Measurements from ENCODE around the gene PRUNE2. TPM values are rescaled to one million over a fixed set of nuclear protein-coding genes. Genes with fewer than 3 reads are reported as not detected.

Gene PRUNE2
- total and polyA plus RNA-seq, 9 donors = 2.5 to 45.8 (median 13.7) TPM

DNA sequence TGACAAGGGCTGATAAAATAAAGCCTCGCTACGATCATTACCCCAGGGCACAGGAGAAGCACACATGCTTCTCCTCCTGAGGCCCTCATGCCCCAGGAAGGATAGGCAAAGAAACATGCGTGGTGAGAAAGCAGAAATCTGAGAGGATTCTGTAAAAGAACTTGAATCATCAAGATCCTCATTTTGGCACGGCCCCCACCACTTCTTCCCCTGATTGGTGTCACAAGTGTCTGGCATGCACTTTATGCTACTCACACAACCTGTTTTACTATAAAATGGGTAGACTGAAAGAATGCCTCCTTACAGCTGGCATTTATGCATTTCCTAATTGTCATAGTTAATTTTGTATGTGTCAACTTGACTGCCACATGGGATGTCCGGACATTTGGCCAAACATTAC lies 109.6 kb downstream of the PRUNE2 start:
- Histone ChIP-seq H3K4me1 (ENCODE audit: insufficient read depth) (no peaks in the 10 kb centered on the region), H3K27ac (no peak overlapping the region), H3K36me3 (no peaks in the 10 kb centered on the region), H3K4me3 (no peak overlapping the region), H3K9me3 (no peaks in the 10 kb centered on the region), H3K27me3 (no peaks in the 10 kb centered on the region)
- intact Hi-C loops (cut with DNase I) = no loop called here
- no peak for TF ChIP-seq POLR2A (IDR thresholded peaks at IDR 0.05)
- no peak for DNase-seq
- 83 to 87% (median 83%) methylated on average over 5 of the region's 5 CpGs for WGBS, 3 donors

DNA sequence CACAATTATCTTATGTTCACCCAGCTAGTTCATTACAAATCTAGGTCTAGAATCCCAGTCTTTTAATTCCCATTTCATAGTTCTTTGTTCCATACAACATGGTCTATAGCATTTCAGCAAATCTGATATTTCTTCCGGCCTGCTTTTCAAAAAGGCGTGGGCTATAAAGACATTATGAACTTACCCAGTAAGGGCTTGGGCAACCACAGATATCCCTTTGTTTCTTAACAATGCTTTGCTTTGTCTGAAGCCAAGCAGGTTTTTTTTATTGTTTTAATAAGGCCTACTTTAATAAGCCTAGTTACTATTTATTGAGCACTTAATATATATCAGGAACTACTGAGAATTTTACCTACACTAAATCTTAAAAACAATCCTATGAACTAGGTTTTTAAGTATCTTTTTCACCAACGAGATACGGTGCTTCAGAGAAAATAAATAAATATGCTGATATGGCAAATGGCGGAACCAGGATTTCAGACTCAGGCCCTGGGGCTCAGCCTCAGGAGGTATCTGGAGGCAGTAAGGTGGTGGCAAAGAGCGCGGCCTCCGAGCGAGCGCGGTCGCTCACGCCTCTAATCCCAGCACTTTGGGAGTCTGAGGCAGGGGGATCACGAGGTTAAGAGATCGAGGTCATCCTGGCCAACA lies 112.0 kb downstream of the PRUNE2 start:
- Histone ChIP-seq H3K27me3 (no peaks in the 10 kb centered on the region), H3K36me3 (no peaks in the 10 kb centered on the region), H3K4me1 (ENCODE audit: insufficient read depth) (no peaks in the 10 kb centered on the region), H3K9me3 (no peaks in the 10 kb centered on the region), H3K27ac (no peak overlapping the region), H3K4me3 (no peak overlapping the region)
- intact Hi-C loops (cut with DNase I) = no loop called here
- 87 to 92% (median 89%) methylated on average over 15 of the region's 15 CpGs for WGBS, 3 donors
- no peak for TF ChIP-seq EP300 (IDR thresholded peaks at IDR 0.05)
- no peak for TF ChIP-seq POLR2A (IDR thresholded peaks at IDR 0.05)
- TF ChIP-seq, protein P1, sequence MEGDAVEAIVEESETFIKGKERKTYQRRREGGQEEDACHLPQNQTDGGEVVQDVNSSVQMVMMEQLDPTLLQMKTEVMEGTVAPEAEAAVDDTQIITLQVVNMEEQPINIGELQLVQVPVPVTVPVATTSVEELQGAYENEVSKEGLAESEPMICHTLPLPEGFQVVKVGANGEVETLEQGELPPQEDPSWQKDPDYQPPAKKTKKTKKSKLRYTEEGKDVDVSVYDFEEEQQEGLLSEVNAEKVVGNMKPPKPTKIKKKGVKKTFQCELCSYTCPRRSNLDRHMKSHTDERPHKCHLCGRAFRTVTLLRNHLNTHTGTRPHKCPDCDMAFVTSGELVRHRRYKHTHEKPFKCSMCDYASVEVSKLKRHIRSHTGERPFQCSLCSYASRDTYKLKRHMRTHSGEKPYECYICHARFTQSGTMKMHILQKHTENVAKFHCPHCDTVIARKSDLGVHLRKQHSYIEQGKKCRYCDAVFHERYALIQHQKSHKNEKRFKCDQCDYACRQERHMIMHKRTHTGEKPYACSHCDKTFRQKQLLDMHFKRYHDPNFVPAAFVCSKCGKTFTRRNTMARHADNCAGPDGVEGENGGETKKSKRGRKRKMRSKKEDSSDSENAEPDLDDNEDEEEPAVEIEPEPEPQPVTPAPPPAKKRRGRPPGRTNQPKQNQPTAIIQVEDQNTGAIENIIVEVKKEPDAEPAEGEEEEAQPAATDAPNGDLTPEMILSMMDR (IDR thresholded peaks at IDR 0.05) = no peak
- no peak for DNase-seq

DNA sequence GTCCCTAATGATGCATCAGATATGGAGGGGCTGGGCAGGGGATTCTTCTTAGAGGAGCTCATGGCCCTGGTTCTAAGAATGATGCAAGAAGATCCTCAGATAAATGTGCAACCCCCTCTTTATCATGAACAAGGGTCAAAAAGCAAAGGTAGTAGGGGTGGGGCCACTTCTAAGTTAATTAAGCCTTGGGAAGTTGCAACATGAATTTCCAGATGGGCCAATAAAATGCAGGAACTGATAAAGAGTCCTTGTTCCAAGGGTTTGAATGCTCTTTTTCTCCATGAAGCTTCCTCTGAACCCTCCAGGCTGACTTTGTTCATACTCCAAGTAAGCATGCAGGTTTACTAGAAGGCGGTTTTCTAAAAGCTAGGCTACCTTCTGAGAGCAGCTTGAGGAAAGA lies 116.1 kb downstream of the PRUNE2 start:
- H3K27ac ChIP-seq = no peak overlapping the region
- H3K4me1 ChIP-seq (ENCODE audit: insufficient read depth) = no peaks in the 10 kb centered on the region
- DNase-seq = no peak
- no peak overlapping the region for H3K4me3 ChIP-seq
- TF ChIP-seq POLR2A (IDR thresholded peaks at IDR 0.05) (no peak), EP300 (IDR thresholded peaks at IDR 0.05) (no peak)
- TF ChIP-seq, protein P1 (IDR thresholded peaks at IDR 0.05) = no peak
- intact Hi-C loops (cut with DNase I) = no loop called here
- no peaks in the 10 kb centered on the region for H3K27me3 ChIP-seq
- WGBS, 3 donors = 87 to 97% (median 95%) methylated on average over 1 of the region's 1 CpG
- no peaks in the 10 kb centered on the region for H3K9me3 ChIP-seq
- no peaks in the 10 kb centered on the region for H3K36me3 ChIP-seq

- 79 to 88% (median 86%) methylated on average over 11 of the region's 11 CpGs for WGBS, 3 donors
- DNase-seq = no peak
- no peaks in the 10 kb centered on the region for H3K27me3 ChIP-seq
- intact Hi-C loops (cut with DNase I) = no loop called here
- H3K4me1 ChIP-seq (ENCODE audit: insufficient read depth) = no peaks in the 10 kb centered on the region
- no peaks in the 10 kb centered on the region for H3K36me3 ChIP-seq
- H3K27ac ChIP-seq = no peak overlapping the region
- TF ChIP-seq, protein P1 (IDR thresholded peaks at IDR 0.05) = no peak
- TF ChIP-seq EP300 (IDR thresholded peaks at IDR 0.05) (no peak), POLR2A (IDR thresholded peaks at IDR 0.05) (no peak)
- no peak overlapping the region for H3K4me3 ChIP-seq
- no peaks in the 10 kb centered on the region for H3K9me3 ChIP-seq
Measured at GRCh38 chr9:76787677-76788076, 118.2 kb downstream of the PRUNE2 start.

DNA sequence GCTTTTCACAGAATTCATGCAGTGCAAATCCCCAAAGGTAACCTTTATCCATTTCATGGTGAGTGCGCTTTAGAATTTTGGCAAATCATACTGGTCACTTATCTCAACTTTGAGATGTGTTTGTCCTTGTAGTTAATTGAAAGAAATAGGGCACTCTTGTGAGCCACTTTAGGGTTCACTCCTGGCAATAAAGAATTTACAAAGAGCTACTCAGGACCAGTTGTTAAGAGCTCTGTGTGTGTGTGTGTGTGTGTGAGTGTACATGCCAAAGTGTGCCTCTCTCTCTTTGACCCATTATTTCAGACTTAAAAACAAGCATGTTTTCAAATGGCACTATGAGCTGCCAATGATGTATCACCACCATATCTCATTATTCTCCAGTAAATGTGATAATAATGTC lies 120.4 kb downstream of the PRUNE2 start:
- intact Hi-C loops (cut with DNase I) = no loop called here
- no peak for TF ChIP-seq POLR2A (IDR thresholded peaks at IDR 0.05)
- TF ChIP-seq, protein P1 (IDR thresholded peaks at IDR 0.05) = no peak
- TF ChIP-seq EP300 (IDR thresholded peaks at IDR 0.05) = no peak
- H3K9me3 ChIP-seq = no peaks in the 10 kb centered on the region
- no peak overlapping the region for H3K27ac ChIP-seq
- no peak overlapping the region for H3K4me3 ChIP-seq
- H3K36me3 ChIP-seq = no peaks in the 10 kb centered on the region
- H3K4me1 ChIP-seq (ENCODE audit: insufficient read depth) = no peaks in the 10 kb centered on the region
- no peak for DNase-seq
- WGBS, 3 donors = 77 to 96% (median 87%) methylated on average over 1 of the region's 1 CpG
- no peaks in the 10 kb centered on the region for H3K27me3 ChIP-seq
